H1 (cell line): ENCODE measurements around the gene NRP2. TPM values are rescaled to one million over a fixed set of nuclear protein-coding genes. Genes with fewer than 3 reads are reported as not detected.
A peak's percentile ranks its signal among the peaks of the same experiment; 100 is the strongest.

Experiments
- CTCF ChIA-PET: fragments of 300-600 bp; sonication (Branson Sonifier 250); formaldehyde crosslinking; loops from one replicate; lab custom pipeline; 2021; ENCODE audit not compliant: partially characterized antibody; lab: Charles Lee
- POLR2A ChIA-PET: fragments of 300-600 bp; sonication (Branson Sonifier 250); formaldehyde crosslinking; loops from one replicate; lab custom pipeline; 2021; ENCODE audit warnings: inconsistent platforms; ENCODE audit not compliant: partially characterized antibody; lab: Charles Lee
- DNase-seq, 2 experiments: peaks; one replicate each; pipeline versions ENCODE4 v3.0.0 to v3.0.0-alpha.2; 2010 to 2022; ENCODE audit warnings: low spot score in 2 of 2, low read depth in 1 of 2, mixed read lengths in 1 of 2
- FAIRE-seq: peaks from 2 replicates; lab custom pipeline; 2011; peaks lifted over from hg19 to GRCh38; lab: Jason Lieb, UNC
- H2AFZ ChIP-seq: 2 replicates; pipeline ENCODE4 v1.8.1; 2012; ENCODE audit warnings: low read length, inconsistent platforms
- H2AK5ac ChIP-seq: 2 replicates; pipeline ENCODE4 v1.6.1; 2013; ENCODE audit warnings: low read depth, low read length
- H2BK120ac ChIP-seq: replicated peaks from 2 replicates; pipeline ENCODE3; 2013; ENCODE audit warnings: low read depth, low read length, inconsistent platforms
- H2BK12ac ChIP-seq: 2 replicates; pipeline ENCODE4 v1.6.1; 2013; ENCODE audit warnings: low read depth, low read length
- H2BK15ac ChIP-seq: 2 replicates; pipeline ENCODE4 v1.6.1; 2013; ENCODE audit warnings: low read length
- H2BK20ac ChIP-seq: 2 replicates; pipeline ENCODE4 v1.6.1; 2013; ENCODE audit warnings: low read length
- H2BK5ac ChIP-seq: 2 replicates; pipeline ENCODE4 v1.6.1; 2013; ENCODE audit warnings: low read depth, low read length
- H3K14ac ChIP-seq: 2 replicates; pipeline ENCODE4 v1.6.1; 2013; ENCODE audit warnings: inconsistent platforms; ENCODE audit not compliant: insufficient read length
- H3K18ac ChIP-seq: 2 replicates; pipeline ENCODE4 v1.6.1; 2013; ENCODE audit warnings: low read length; ENCODE audit errors: extremely low read depth
- H3K23ac ChIP-seq: 2 replicates; pipeline ENCODE4 v1.6.1; 2013; ENCODE audit warnings: inconsistent platforms; ENCODE audit not compliant: insufficient read length
- H3K23me2 ChIP-seq: 2 replicates; pipeline ENCODE4 v1.6.1; 2013; ENCODE audit warnings: low read depth, low read length
- H3K27ac ChIP-seq: 2 replicates; pipeline ENCODE4 v1.6.1; 2011; ENCODE audit warnings: low read depth, low read length, inconsistent platforms
- H3K27me3 ChIP-seq, 4 experiments: replicated peaks in 1 of 4; 1 replicate in 1 of 4; 2 replicates in 3 of 4; pipeline versions ENCODE4 v1.6.1 to v1.8.1; 2011 to 2013; ENCODE audit warnings: low read length in 3 of 4, mild to moderate bottlenecking in 3 of 4, inconsistent platforms in 2 of 4, mixed read lengths in 2 of 4, moderate library complexity in 1 of 4; ENCODE audit not compliant: control insufficient read depth in 3 of 4, insufficient read depth in 3 of 4; ENCODE audit errors: extremely low read depth in 1 of 4
- H3K36me3 ChIP-seq, 4 experiments: 2 replicates each; pipeline versions ENCODE4 v1.6.1 to v1.8.1; 2011 to 2013; ENCODE audit warnings: mild to moderate bottlenecking in 4 of 4, low read length in 3 of 4, moderate library complexity in 2 of 4, control low read depth in 1 of 4, inconsistent platforms in 1 of 4; ENCODE audit not compliant: insufficient read depth in 4 of 4, control insufficient read depth in 2 of 4
- H3K4ac ChIP-seq: replicated peaks from 2 replicates; pipeline ENCODE3; 2013; ENCODE audit warnings: low read length, low read depth, mixed read lengths, inconsistent platforms; ENCODE audit not compliant: insufficient read length
- H3K4me1 ChIP-seq, 4 experiments: replicated peaks in 1 of 4; 1 replicate in 1 of 4; 2 replicates in 3 of 4; pipeline versions ENCODE4 v1.6.1 to v1.8.1; 2011 to 2013; ENCODE audit warnings: low read length in 3 of 4, inconsistent platforms in 2 of 4, mixed read lengths in 1 of 4; ENCODE audit not compliant: insufficient read depth in 4 of 4, control insufficient read depth in 3 of 4
- H3K4me2 ChIP-seq, 2 experiments: 2 replicates each; pipeline versions ENCODE4 v1.6.1 to v1.8.1; 2011 to 2013; ENCODE audit warnings: low read depth in 2 of 2, low read length in 2 of 2, control low read depth in 1 of 2, inconsistent platforms in 1 of 2, mild to moderate bottlenecking in 1 of 2; ENCODE audit not compliant: insufficient read depth in 1 of 2
- H3K4me3 ChIP-seq, 4 experiments: fragments of 200-600, 300-600 bp in 1 of 4; sonication (generic), shearing (Covaris generic), sonication (Bioruptor Twin) in 1 of 4; 2 replicates each; pipeline versions ENCODE4 v1.5.1 to v1.8.1; 2011 to 2016; ENCODE audit warnings: low read length in 4 of 4, low read depth in 3 of 4, control low read depth in 2 of 4, inconsistent platforms in 2 of 4, mild to moderate bottlenecking in 2 of 4, mixed read lengths in 1 of 4, moderate library complexity in 1 of 4; ENCODE audit not compliant: insufficient read depth in 2 of 4; ENCODE audit errors: extremely low read depth in 1 of 4
- H3K56ac ChIP-seq: replicated peaks from 2 replicates; pipeline ENCODE3; 2013; ENCODE audit warnings: low read depth, mild to moderate bottlenecking, mixed read lengths, low read length, inconsistent platforms; ENCODE audit not compliant: insufficient read length
- H3K79me1 ChIP-seq: 2 replicates; pipeline ENCODE4 v1.6.1; 2013; ENCODE audit warnings: low read depth, low read length, control low read depth
- H3K79me2 ChIP-seq, 2 experiments: 2 replicates each; pipeline versions ENCODE4 v1.6.1 to v1.8.1; 2012 to 2013; ENCODE audit warnings: low read length in 2 of 2, mild to moderate bottlenecking in 2 of 2, inconsistent platforms in 1 of 2; ENCODE audit not compliant: insufficient read depth in 2 of 2, control insufficient read depth in 1 of 2
- H3K9ac ChIP-seq, 4 experiments: replicated peaks in 1 of 4; 1 replicate in 1 of 4; 2 replicates in 3 of 4; pipeline versions ENCODE4 v1.6.1 to v1.8.1; 2011 to 2013; ENCODE audit warnings: low read depth in 3 of 4, low read length in 3 of 4, control low read depth in 2 of 4, mild to moderate bottlenecking in 2 of 4, moderate library complexity in 2 of 4, inconsistent platforms in 1 of 4; ENCODE audit errors: extremely low read depth in 1 of 4
- H3K9me3 ChIP-seq, 2 experiments: 2 replicates each; pipeline versions ENCODE4 v1.6.1 to v1.8.1; 2012 to 2013; ENCODE audit warnings: mild to moderate bottlenecking in 2 of 2, moderate library complexity in 2 of 2, control low read depth in 1 of 2, inconsistent platforms in 1 of 2, low read depth in 1 of 2, low read length in 1 of 2, mixed read lengths in 1 of 2; ENCODE audit not compliant: insufficient read depth in 2 of 2
- H4K20me1 ChIP-seq, 2 experiments: replicated peaks in 1 of 2; 2 replicates each; pipeline versions ENCODE3 to v1.8.1; 2011 to 2013; ENCODE audit warnings: inconsistent platforms in 2 of 2, low read length in 2 of 2, mild to moderate bottlenecking in 1 of 2; ENCODE audit not compliant: insufficient read depth in 2 of 2, control insufficient read depth in 1 of 2
- H4K5ac ChIP-seq: 2 replicates; pipeline ENCODE4 v1.6.1; 2013; ENCODE audit warnings: low read length, low read depth, mixed read lengths, inconsistent platforms; ENCODE audit not compliant: insufficient read length
- H4K8ac ChIP-seq: 2 replicates; pipeline ENCODE4 v1.8.0; 2013; ENCODE audit warnings: mild to moderate bottlenecking, moderate library complexity, low read length, inconsistent platforms; ENCODE audit not compliant: insufficient read depth; ENCODE audit errors: extremely low read depth
- H4K91ac ChIP-seq: replicated peaks from 2 replicates; pipeline ENCODE3; 2013; ENCODE audit warnings: low read length, mixed read lengths, inconsistent platforms; ENCODE audit not compliant: insufficient read length
- BRCA1 ChIP-seq: IDR thresholded peaks from 2 replicates; pipeline ENCODE4 v1.6.1; 2012; ENCODE audit warnings: low read depth, low read length, improper control_type of control experiment
- CBX5 ChIP-seq: fragments of 300-800, 300-1000 bp; sonication (generic); IDR thresholded peaks from 2 replicates; pipeline ENCODE4 v1.7.1; 2016; ENCODE audit warnings: antibody characterized with exemption, low read length, low read depth
- CBX8 ChIP-seq: fragments of 300-800, 300-1000 bp; sonication (generic); IDR thresholded peaks from 2 replicates; pipeline ENCODE4 v1.7.1; 2016; ENCODE audit warnings: low read depth, low read length, borderline replicate concordance
- CREB1 ChIP-seq: IDR thresholded peaks from 2 replicates; pipeline ENCODE4 v1.6.1; 2012; ENCODE audit warnings: inconsistent platforms
- MAFK ChIP-seq: IDR thresholded peaks from 2 replicates; pipeline ENCODE4 v1.6.1; 2012; ENCODE audit warnings: low read depth, mild to moderate bottlenecking, improper control_type of control experiment, low read length
- SAP30 ChIP-seq: fragments of 300-600 bp; sonication (generic); IDR thresholded peaks from 2 replicates; pipeline ENCODE4 v1.7.1; 2012; ENCODE audit warnings: low read length, moderate library complexity, mild to moderate bottlenecking, inconsistent platforms; ENCODE audit not compliant: insufficient read depth, insufficient replicate concordance
- SIRT6 ChIP-seq: IDR thresholded peaks from one replicate; pipeline ENCODE4 v1.7.1; 2012; ENCODE audit warnings: low read length, inconsistent platforms
- SRF ChIP-seq: IDR thresholded peaks from 2 replicates; pipeline ENCODE4 v1.6.1; 2011; ENCODE audit warnings: mild to moderate bottlenecking, low read depth, low read length, moderate library complexity
- TBP ChIP-seq: IDR thresholded peaks from 2 replicates; pipeline ENCODE4 v1.6.1; 2011; ENCODE audit warnings: low read depth, low read length, improper control_type of control experiment
- WGBS, 2 experiments: shearing (Covaris generic) in 1 of 2; methylation state at CpG; one replicate each; pipeline versions ENCODE4 v1.1.6 to v1.1.7; 2013 to 2015; ENCODE audit warnings: low lambda C conversion rate in 2 of 2, mixed read lengths in 2 of 2, inconsistent platforms in 1 of 2, low coverage in 1 of 2, missing lambda C conversion rate in 1 of 2; ENCODE audit not compliant: insufficient replicate concordance in 2 of 2, insufficient coverage in 1 of 2, insufficient read length in 1 of 2; ENCODE audit errors: extremely low coverage in 1 of 2, missing lambda C conversion rate in 1 of 2; 5-methylcytosine and 5-hydroxymethylcytosine counted together
- polyA plus RNA-seq, 7 experiments: library from polyadenylated mRNA; depleted of rRNA in 3 of 7; stranded (reverse) in 5 of 7; unstranded in 2 of 7; fragments of >200 nt in 5 of 7; fragments of 200-250 nt in 2 of 7; gene quantifications; 1 replicate in 5 of 7; 2 replicates in 1 of 7; 4 replicates in 1 of 7; pipeline versions ENCODE4 v1.2.1 to v1.2.3, GENCODE V29; 2011 to 2013; ENCODE audit warnings: missing spikeins in 2 of 7, mixed read lengths in 2 of 7
- total RNA-seq: library from RNA; stranded (reverse); fragmentation: NEBNext Ultra II Directional; extraction: Animal tissue kit (Norgen Biotek cat#: 25700); gene quantifications from 2 replicates; pipeline ENCODE4 v1.2.1, GENCODE V29; 2021
- TF ChIP-seq, protein P1 (sequence below): IDR thresholded peaks from 2 replicates; pipeline ENCODE4 v1.6.1; 2011; ENCODE audit warnings: low read depth, mild to moderate bottlenecking, low read length; ENCODE audit not compliant: insufficient read depth

Gene NRP2
- total and polyA plus RNA-seq, 2 of the 8 experiments (the other 6 are each of a cell fraction or from before 2014, with no cell fraction given), result 32.0 to 37.8 TPM

DNA sequence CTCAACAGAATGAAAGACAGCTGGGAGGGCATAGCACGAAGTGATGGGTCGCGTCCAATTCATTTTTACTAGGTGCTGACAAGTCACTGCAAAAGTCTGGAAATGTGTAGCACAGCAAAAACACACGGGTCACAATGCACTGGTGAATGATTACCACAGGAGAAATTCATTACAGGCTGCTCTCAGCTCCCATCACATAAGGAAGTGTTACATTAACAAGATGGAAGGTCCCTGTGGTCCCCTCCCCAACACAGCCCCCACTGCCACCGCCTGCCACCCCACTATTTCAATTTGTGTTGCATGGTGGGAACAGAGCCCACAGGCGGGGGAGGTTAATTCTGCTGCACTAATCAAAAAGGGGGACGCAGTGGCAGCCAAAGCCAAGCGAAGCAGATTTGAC is 122.8 kb downstream of the NRP2 start:
- H4K5ac ChIP-seq, result no peak overlapping the region
- no peak overlapping the region for H3K9ac ChIP-seq
- no peak overlapping the region for H3K27ac ChIP-seq
- no peaks in the 10 kb centered on the region for H3K79me1 ChIP-seq
- POLR2A ChIA-PET, result interaction anchor here (0.6 kb wide), 1 partner anchor 187 kb away, joined by 5 read pairs; no protein-coding TSS in a partner anchor
- FAIRE-seq (no peak), DNase-seq (no peak)
- H4K91ac ChIP-seq, result no peak overlapping the region
- WGBS, 2 experiments, result 94% methylated on average over 8 of the region's 8 CpGs; no CpG with 5 or more reads in 1 of the 2 experiments
- H2BK120ac ChIP-seq, result no peak overlapping the region
- H2BK12ac ChIP-seq, result no peak overlapping the region
- H3K56ac ChIP-seq, result no peak overlapping the region
- H3K36me3 ChIP-seq, result no peaks in the 10 kb centered on the region; a peak in 1 of 8 replicates
- no peak overlapping the region for H3K4ac ChIP-seq
- no peak overlapping the region for H3K4me3 ChIP-seq
- no peak overlapping the region for H2BK15ac ChIP-seq
- 0 out of 2 replicates have a peak overlapping the region, but pooled peaks have one; percentile 8 for H2AFZ ChIP-seq
- no peak overlapping the region for H2BK20ac ChIP-seq
- no peak overlapping the region for H4K8ac ChIP-seq
- no peak overlapping the region for H3K4me2 ChIP-seq
- H3K14ac ChIP-seq, result no peak overlapping the region
- H3K23me2 ChIP-seq, result no peaks in the 10 kb centered on the region
- H3K18ac ChIP-seq, result no peak overlapping the region
- H3K4me1 ChIP-seq, result peaks cover 0 to 2% (median 0%) of the 10 kb centered on the region in 4 experiments; a peak in 1 of 7 replicates
- H3K9me3 ChIP-seq, result no peaks in the 10 kb centered on the region
- no peaks in the 10 kb centered on the region for H3K79me2 ChIP-seq
- H2BK5ac ChIP-seq, result no peak overlapping the region
- no peaks in the 10 kb centered on the region for H4K20me1 ChIP-seq
- no peaks in the 10 kb centered on the region for H3K27me3 ChIP-seq
- CTCF ChIA-PET, result interaction anchor here (6.4 kb wide), 1 partner anchor 30 kb away, joined by 38 read pairs; no protein-coding TSS in a partner anchor
- H2AK5ac ChIP-seq, result no peak overlapping the region
- H3K23ac ChIP-seq, result no peak overlapping the region
- TF ChIP-seq CREB1 (no peak), MAFK (no peak), CBX5 (no peak), CBX8 (no peak), SRF (no peak), SAP30 (no peak), BRCA1 (no peak), TBP (no peak), SIRT6 (no peak)
- TF ChIP-seq, protein P1, sequence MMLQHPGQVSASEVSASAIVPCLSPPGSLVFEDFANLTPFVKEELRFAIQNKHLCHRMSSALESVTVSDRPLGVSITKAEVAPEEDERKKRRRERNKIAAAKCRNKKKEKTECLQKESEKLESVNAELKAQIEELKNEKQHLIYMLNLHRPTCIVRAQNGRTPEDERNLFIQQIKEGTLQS, result no peak
